Testis (tissue), 2 donors: ENCODE data around the gene GMDS.

Experiments used
- POLR2A ChIP-seq: fragments of 450-650 bp; IDR thresholded peaks from one replicate; pipeline ENCODE4 v1.6.1; 2017; ENCODE audit warnings: antibody characterized with exemption, mild to moderate bottlenecking, moderate library complexity
- TF ChIP-seq, protein P1 (sequence below), 3 experiments: fragments of 450-650 bp in 2 of 3; fragments of 200-600 bp in 1 of 3; sonication (generic) in 1 of 3; IDR thresholded peaks; one replicate each; pipeline ENCODE4 v1.5.1; 2016 to 2019; ENCODE audit warnings: antibody characterized with exemption in 3 of 3, mild to moderate bottlenecking in 2 of 3, moderate library complexity in 1 of 3

DNA sequence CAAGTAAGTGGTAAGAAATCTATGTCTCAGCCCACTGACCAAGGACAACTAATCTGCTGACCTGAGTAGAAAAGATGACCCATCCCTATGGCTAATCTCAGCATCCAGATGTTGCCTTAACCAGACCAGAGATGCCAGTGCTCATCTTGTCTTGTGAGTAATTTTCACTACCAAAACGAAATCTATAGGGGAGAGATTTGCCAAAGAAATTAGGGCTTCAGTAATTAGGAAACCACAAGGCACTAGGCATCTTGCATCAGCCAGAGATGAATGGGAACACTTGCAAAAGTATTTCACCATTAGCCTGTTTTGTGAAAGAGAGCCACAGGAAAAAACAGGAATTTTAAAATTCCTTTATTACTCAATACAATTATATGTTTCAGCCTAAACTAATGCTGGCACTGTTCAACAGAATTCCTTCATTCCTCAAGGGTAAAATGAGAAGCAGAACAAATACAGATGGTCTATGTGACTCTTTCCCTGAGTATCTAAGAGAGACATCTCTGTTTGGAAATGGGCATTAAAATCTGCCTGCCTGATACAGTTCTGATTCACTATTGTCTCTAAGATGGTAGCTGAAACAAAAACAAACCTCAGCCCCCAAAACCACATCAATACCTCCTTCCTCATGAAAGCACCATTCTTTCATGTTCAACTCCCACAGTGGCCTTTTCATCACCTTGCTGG, 87.8 kb downstream of the GMDS start:
- TF ChIP-seq, protein P1, sequence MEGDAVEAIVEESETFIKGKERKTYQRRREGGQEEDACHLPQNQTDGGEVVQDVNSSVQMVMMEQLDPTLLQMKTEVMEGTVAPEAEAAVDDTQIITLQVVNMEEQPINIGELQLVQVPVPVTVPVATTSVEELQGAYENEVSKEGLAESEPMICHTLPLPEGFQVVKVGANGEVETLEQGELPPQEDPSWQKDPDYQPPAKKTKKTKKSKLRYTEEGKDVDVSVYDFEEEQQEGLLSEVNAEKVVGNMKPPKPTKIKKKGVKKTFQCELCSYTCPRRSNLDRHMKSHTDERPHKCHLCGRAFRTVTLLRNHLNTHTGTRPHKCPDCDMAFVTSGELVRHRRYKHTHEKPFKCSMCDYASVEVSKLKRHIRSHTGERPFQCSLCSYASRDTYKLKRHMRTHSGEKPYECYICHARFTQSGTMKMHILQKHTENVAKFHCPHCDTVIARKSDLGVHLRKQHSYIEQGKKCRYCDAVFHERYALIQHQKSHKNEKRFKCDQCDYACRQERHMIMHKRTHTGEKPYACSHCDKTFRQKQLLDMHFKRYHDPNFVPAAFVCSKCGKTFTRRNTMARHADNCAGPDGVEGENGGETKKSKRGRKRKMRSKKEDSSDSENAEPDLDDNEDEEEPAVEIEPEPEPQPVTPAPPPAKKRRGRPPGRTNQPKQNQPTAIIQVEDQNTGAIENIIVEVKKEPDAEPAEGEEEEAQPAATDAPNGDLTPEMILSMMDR (IDR thresholded peaks at IDR 0.05): no peak
- TF ChIP-seq POLR2A: no peak
